Head of caudate nucleus (tissue), 42 donors: ENCODE results near the gene ITIH5.

Experiments used
- DNase-seq, 42 donors: peaks; one replicate each; pipeline versions ENCODE4 v3.0.0 to v3.0.0-alpha.2; 2020 to 2021; ENCODE audit warnings: mixed read lengths in 7 of 42
- intact Hi-C: fragments of 100-400 bp; cut with DNase I; formaldehyde crosslinking; loops from one replicate; pipeline ENCODE4 v1.15.0; 2022

The ITIH5 gene

GRCh38 chr10:7647062-7647664, 19.6 kb downstream of the ITIH5 start:
- intact Hi-C loops: no loop called here

DNA sequence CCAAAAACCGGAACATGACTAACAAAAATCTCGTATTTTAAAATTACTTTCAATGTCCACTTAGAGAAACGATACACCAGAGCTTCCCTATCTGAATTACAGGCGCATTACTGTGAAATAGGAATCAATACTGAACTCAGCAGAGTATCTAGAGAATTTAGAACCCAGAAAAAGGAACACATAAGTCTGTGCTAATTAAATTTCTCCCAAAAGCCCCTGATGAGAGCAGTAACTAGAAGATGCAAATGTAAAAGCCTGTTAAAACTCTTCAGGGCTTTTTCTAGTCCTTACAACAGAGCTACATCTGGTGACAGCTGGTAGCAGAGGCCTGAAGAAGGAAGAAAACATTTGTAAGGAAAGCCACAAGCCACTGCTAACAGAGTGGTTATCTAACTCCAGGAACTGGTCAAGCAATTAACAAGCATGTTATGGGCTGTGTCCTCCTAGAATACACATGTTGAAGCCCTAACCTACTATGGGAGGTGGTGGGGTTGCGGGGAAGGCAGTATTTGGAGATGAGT, 24.2 kb downstream of the ITIH5 start:
- DNase-seq: no peak
- intact Hi-C loops: no loop called here

More at GRCh38 chr10:7647062-7647664, 19.6 kb downstream of the ITIH5 start:
- DNase-seq: no peak

DNA sequence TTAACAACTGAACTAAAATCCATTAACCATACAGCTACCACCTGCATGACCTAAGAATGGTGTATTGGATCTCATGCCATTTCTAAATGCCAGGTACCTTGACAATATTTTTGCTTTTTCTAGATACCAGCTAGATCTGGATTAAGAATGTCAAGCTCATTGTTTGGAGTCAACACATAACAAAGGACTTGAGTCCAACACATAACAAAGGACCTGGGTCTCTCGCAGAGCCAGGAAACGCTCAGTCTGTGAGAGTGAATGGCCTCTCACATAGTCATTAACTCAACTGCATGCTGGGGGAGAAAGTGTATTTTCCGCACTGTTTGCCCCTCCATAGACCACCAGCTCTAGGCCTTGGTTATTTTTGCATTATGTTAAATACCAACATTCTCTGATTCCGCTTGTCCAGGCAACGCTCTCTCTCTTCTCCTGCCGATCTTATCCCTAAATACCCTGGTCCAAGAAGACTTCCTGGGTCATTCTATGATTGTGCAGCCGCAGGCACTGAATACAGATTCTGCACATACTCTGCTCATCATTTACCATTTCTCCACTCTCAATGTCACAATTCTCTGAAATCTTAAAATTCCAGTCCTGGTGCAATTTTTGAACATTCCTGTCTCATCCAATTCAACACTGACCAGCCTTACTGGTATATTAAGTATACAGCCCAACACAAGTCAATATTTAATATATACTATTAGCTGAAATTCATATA, 31.2 kb downstream of the ITIH5 start:
- peak in 1 of 42 donors; percentile 4 for DNase-seq
- intact Hi-C loops: no loop called here

- no peak for DNase-seq
- intact Hi-C loops: no loop called here
Observed at GRCh38 chr10:7634142-7634894, 32.4 kb downstream of the ITIH5 start.

DNA sequence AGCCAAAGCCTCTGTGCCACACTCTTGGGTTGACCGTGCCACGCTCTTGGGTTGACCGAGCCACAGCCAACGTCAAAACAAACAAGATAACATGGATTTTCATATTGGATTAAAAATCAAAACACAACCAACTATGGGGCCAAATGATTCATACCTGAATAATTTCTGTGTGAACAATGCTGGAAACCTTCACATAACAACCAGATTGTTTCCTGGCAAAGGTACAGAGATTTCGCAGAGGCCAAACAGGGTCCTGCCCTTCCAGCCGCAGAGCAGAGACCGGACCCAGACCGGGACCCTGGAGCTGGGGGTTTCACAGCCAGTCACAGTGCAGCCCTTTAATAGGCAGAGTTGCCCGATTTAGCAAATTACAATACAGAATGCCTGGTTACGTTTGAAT, 40.5 kb downstream of the ITIH5 start:
- intact Hi-C loops: no loop called here

GRCh38 chr10:7625836-7626235, 40.9 kb downstream of the ITIH5 start:
- intact Hi-C loops: no loop called here
- DNase-seq: no peak

More for the DNA sequence above, 40.5 kb downstream of the ITIH5 start:
- no peak for DNase-seq

- intact Hi-C loops: no loop called here
- no peak for DNase-seq
Observed at GRCh38 chr10:7625009-7625408, 41.8 kb downstream of the ITIH5 start.

- intact Hi-C loops: no loop called here
- peak in 6 of 42 donors; percentile 10 to 37 (median 19) for DNase-seq
Observed at GRCh38 chr10:7622969-7623368, 43.8 kb downstream of the ITIH5 start.

DNA sequence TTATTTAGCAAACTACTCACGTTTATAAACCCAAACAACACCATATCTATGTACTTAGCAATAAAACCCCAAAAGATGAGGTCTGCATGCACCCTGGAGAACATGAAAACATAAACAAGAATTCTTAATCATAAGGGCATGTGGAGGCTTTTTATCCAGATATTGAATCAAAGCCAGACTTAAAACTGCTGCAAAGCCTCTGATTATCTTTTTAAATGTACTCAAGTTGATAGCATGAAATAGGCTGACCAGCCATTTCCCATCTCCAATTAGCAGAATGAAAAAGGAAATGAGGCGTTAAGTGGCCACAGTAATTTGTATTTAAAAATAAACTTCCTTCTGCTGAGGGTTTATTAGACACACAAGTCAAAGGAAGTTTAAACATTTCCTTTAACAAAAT, 48.3 kb downstream of the ITIH5 start:
- intact Hi-C loops: no loop called here
- DNase-seq: no peak

- DNase-seq: no peak
Observed at GRCh38 chr10:7611909-7612308, 54.9 kb downstream of the ITIH5 start.

GRCh38 chr10:7610651-7611389, 55.9 kb downstream of the ITIH5 start:
- peak in 3 of 42 donors; percentile 12 to 26 (median 13) for DNase-seq
- intact Hi-C loops: no loop called here

More at GRCh38 chr10:7611909-7612308, 54.9 kb downstream of the ITIH5 start:
- intact Hi-C loops: no loop called here

- DNase-seq: no peak
- intact Hi-C loops: no loop called here
Observed at GRCh38 chr10:7610026-7610425, 56.7 kb downstream of the ITIH5 start.

DNA sequence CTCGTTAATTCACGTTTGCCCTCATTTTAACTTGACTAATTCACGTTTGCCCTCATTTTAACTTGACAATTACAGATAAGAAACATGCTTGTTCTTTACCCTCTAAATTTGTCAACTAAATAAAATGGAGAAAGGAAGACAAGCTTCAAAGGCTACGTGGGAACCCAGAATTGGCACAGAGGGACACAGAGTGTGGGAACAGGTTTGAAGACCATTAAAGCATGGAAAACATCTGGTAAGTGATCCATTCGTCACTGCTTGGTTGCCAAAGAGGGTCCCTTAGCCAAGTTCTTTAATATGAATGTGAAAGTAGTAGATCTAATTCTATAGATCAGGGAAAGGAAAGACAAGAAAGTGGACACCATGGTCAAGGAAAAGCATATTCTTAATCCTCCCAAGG, 57.2 kb downstream of the ITIH5 start:
- DNase-seq: no peak
- intact Hi-C loops: no loop called here

GRCh38 chr10:7608001-7608400, 58.8 kb downstream of the ITIH5 start:
- DNase-seq: no peak
- intact Hi-C loops: no loop called here

DNA sequence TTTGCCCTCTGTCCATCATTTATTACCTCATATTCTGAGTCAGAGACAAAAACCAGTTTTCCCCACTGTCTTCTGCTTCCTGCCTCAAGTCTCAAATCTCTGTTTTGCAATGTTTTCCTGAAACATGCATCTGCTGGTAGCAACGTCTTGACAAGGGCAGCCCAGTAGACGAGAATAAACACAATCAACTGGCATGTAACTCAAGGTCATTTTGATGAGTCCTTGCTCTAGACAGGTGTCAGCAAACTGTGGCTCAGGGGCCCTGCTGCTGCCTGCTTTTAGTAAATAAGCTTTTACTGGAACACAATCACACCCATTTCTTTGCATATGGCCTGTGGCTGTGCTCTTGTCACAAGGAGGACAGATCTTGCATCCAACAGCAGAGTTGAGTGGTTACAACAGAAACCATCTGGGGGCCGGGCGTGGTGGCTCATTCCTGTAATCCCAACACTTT, 59.8 kb downstream of the ITIH5 start:
- intact Hi-C loops: no loop called here
- no peak for DNase-seq

DNA sequence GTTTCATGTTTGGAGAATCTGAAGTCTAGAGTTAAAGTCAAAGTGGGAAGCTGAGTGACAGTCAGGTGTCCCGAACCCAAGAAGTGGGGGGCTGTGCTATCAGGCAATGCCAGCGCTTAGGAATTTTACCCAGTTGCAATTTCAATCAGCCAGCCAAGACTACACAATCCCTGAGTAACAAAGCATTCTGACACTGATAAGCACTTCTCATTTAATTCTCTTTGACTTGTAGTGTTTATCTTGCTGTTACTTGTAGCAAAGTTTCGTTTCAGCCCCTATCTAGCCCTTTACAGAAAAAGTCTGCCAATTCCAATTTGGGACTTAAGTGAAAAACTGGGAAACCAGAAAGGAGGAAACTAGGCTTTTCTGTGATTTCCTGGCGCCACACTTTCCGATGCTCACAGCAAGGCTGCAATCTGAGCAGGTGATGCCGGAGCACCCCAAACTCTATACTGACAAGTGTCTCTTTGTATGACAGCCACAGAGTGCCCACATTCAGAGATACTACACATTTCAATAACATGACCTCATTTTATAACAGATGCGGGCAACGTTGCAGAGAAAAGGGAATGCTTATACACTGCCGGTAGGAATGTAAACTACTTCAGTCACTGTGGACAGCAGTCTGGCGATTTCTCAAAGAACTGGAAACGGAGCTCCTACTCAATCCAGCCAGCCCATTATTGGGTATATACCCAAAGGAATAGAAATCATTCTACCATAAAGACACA, 61.0 kb downstream of the ITIH5 start:
- no peak for DNase-seq
- intact Hi-C loops: no loop called here

- DNase-seq: no peak
- intact Hi-C loops: no loop called here
Observed at GRCh38 chr10:7601023-7601656, 65.6 kb downstream of the ITIH5 start.

DNA sequence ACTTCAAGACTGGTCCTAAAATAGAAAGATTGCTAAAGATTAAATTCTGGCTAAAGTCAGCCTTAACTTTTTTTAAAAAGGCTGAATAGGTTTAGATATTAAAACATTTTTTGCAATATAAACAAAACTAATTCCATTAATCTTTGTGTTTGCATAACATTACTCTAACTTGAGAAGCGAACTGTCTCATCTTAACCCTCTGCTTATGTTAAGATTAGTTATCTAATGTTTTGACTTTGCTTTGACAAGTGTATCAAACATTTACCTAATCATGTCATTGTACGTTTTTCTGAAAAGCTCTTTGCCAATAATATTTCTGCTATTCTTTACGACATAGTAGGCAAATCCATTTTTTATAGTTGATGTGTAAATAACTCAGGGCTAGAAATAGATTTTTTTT, 68.0 kb downstream of the ITIH5 start:
- DNase-seq: no peak
- intact Hi-C loops: no loop called here
